Epithelial cell of esophagus (primary cell): ENCODE measurements around the gene CCDC40.

Experiments
- DNase-seq: peaks from one replicate; pipeline ENCODE4 v3.0.0; 2010; ENCODE audit warnings: low read depth
- H3K4me3 ChIP-seq: 2 replicates; pipeline ENCODE4 v1.5.1; 2011; ENCODE audit warnings: mild to moderate bottlenecking, low read length, control low read depth
- TF ChIP-seq, protein P1 (sequence below): IDR thresholded peaks from 2 replicates; pipeline ENCODE4 v1.5.1; 2011; ENCODE audit warnings: low read depth, mild to moderate bottlenecking, low read length, control low read depth, inconsistent platforms; ENCODE audit not compliant: insufficient read depth; ENCODE audit errors: missing control alignments

CCDC40 gene

DNA sequence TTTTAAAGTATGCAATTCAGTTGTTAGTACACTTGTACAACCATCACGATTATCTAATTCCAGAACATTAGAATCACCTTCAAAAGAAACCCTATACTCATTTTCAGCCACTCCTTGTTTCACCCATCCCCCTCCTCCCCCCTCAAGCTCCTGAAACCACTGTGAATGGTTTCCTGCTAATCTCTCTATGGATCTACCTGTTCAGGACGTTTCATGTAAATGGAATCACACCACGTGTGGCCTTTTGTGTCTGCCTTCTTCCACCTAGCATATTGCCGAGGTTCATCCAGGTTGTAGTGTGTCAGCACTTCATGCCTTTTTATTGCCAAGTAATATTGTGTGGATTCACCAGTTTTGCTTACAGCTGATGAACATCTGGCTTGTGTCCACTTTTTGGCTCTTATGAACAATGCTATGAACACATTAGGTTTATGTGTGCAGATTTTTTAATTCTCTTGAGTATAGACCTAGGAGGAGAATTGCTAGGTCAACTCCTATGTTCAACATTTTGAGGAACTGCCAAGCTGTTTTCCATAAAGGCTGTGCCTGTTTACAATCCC is 92.6 kb downstream of the CCDC40 start:
- TF ChIP-seq, protein P1, sequence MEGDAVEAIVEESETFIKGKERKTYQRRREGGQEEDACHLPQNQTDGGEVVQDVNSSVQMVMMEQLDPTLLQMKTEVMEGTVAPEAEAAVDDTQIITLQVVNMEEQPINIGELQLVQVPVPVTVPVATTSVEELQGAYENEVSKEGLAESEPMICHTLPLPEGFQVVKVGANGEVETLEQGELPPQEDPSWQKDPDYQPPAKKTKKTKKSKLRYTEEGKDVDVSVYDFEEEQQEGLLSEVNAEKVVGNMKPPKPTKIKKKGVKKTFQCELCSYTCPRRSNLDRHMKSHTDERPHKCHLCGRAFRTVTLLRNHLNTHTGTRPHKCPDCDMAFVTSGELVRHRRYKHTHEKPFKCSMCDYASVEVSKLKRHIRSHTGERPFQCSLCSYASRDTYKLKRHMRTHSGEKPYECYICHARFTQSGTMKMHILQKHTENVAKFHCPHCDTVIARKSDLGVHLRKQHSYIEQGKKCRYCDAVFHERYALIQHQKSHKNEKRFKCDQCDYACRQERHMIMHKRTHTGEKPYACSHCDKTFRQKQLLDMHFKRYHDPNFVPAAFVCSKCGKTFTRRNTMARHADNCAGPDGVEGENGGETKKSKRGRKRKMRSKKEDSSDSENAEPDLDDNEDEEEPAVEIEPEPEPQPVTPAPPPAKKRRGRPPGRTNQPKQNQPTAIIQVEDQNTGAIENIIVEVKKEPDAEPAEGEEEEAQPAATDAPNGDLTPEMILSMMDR, result no peak
- no peak for DNase-seq

DNA sequence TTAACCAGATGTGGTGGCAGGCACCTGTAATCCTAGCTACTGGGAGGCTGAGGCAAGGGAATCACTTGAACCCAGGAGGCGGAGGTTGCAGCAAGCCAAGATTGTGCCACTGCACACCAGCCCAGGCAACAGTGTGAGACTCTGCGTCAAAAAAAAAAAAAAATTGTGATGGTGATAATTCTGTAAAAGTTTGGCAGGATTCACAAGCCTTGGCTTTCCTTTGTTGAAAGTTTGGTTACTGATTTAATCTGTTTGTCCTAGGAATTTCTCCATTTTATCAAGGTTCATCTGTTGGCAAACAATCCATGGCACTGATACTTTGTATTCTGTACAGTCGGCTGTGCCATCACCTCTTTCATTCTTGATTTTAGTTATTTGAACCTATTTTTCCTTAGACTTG is 94.5 kb downstream of the CCDC40 start:
- TF ChIP-seq, protein P1, result no peak
- no peak for DNase-seq
- no peak overlapping the region for H3K4me3 ChIP-seq

More for the DNA sequence above, 92.6 kb downstream of the CCDC40 start:
- H3K4me3 ChIP-seq, result no peak overlapping the region

DNA sequence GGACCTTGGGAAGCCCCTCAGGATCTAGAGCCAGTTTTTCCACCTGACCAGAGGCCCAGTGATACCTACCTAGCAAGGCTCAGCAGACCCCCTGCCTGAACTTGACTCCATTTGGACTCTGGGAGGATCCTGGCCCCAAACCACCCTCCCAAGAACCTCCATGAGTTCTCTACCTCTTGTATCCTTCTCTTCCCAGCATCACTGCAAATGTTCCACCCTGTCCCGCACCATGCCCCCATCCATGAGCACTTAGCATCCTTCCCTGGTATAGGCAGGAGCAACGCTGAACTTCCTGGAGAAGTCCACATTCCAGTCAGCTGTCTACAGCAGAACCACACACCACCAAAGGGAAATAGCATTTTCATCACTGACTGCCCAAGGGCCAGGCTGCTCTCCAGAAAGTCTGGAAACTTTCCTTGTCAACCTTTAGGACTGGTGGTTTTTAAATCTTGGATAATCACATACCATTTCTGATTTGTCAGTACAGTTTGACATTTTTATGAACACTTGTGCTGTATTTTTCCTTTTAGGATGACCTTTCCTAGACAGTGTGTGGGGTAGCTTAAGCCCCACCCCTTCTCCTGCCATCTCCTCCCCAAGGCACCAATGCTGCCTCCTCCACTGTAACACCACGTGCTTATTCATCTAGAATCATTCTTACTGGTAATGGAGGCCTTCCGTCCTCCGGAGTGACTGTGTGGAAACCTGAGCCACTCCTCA is 96.6 kb downstream of the CCDC40 start:
- TF ChIP-seq, protein P1, result no peak
- no peak for DNase-seq

DNA sequence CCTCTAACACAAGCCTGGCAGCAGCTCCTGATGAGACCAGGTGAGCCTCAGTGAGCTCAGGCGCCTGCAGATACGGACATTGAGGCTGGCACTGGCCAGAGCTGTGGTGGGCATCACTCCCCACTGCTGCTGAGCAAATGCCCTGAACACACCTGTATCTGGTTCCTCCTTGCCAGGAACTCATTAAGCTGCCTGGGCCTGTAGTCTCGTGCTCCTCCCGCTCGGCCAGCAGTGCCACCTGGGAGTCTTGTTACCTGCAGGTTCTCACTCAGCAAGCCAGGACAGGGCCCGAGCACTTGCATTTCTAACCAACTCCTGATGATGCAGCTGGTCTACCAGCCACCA is 97.2 kb downstream of the CCDC40 start:
- peak; percentile 26 for DNase-seq
- no peak overlapping the region for H3K4me3 ChIP-seq
- TF ChIP-seq, protein P1, result no peak

More for the DNA sequence above, 96.6 kb downstream of the CCDC40 start:
- no peak overlapping the region for H3K4me3 ChIP-seq

DNA sequence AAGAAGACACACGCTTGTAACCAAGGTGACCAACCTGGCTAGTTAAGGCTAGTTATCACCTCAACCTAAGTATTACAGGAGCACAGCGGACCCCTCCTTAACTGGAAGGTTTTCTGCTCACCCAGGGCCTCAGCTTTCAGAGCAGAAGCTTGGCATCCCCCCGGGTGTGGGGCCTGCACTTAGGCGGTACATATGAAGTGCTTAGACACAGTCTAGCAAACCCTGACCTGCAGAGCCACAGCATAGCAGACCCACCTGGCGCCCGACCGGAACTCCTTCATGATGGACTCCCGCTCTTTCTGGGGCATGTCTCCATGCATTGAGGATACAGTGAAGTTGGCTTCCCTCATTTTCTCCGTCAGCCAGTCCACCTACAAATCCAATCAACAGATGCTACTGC is 100.7 kb downstream of the CCDC40 start:
- TF ChIP-seq, protein P1, result no peak
- H3K4me3 ChIP-seq, result no peak overlapping the region
- DNase-seq, result no peak

DNA sequence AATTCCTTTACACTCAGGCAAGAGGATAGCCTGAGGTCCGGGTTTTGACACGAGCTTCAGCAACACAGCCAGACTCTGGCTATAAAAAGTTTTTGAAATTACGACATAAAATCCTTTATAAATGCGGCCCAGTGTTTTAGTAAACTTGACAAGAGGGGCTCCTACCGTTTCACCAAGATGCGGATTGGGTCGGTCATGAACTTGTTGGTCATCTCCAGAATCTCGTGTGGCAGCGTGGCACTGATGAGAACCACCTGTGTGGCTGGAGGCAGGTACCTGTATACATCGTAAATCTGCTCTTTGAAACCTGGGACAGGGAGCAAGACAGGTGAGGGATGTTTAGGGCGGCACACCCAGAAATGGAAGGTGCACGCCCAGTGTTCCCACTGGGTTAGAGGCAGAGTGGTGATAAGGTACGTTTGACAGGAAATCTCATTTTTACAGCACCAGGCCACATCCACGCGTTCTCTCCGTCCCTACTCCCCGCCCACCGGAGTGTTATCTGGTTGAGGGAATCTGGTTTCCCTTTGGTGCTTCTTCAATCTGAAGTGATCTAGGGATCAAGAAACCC is 102.5 kb downstream of the CCDC40 start:
- no peak for DNase-seq
- TF ChIP-seq, protein P1, result no peak
- no peak overlapping the region for H3K4me3 ChIP-seq
